HepG2 (cell line): ENCODE measurements around the gene EBF4. TPM values are rescaled to one million over a fixed set of nuclear protein-coding genes. Genes with fewer than 3 reads are reported as not detected.

Source experiments
- ATF4 ChIP-seq, 2 experiments: fragments of 450-650 bp in 1 of 2; sonication (generic) in 1 of 2; formaldehyde crosslinking; IDR thresholded peaks; 2 replicates each; pipeline versions ENCODE4 v1.5.0 to v1.8.0; 2020 to 2022; ENCODE audit warnings: mild to moderate bottlenecking in 1 of 2, missing genetic modification reagents in 1 of 2
- CENPX ChIP-seq: sonication (generic); formaldehyde crosslinking; IDR thresholded peaks from 2 replicates; pipeline ENCODE4 v1.9.0; 2021; ENCODE audit warnings: mild to moderate bottlenecking, missing genetic modification reagents, moderate library complexity
- EHMT2 ChIP-seq: fragments of 200-600 bp; sonication (generic); IDR thresholded peaks from 2 replicates; pipeline ENCODE4 v1.7.0; 2017; ENCODE audit warnings: antibody characterized with exemption, low read depth, low read length, borderline replicate concordance
- FOSL1 ChIP-seq: sonication (generic); formaldehyde crosslinking; IDR thresholded peaks from 2 replicates; pipeline ENCODE4 v1.9.0; 2021; ENCODE audit warnings: missing genetic modification reagents, borderline replicate concordance
- HMG20A ChIP-seq: IDR thresholded peaks from 2 replicates; pipeline ENCODE4 v1.6.1; 2016; ENCODE audit warnings: borderline replicate concordance
- MYC ChIP-seq: sonication (generic); formaldehyde crosslinking; IDR thresholded peaks from 2 replicates; pipeline ENCODE4 v1.9.0; 2021; ENCODE audit warnings: missing genetic modification reagents, borderline replicate concordance
- PHB2 ChIP-seq: fragments of 450-650 bp; IDR thresholded peaks from 2 replicates; pipeline ENCODE4 v1.6.1; 2018; ENCODE audit not compliant: partially characterized antibody
- PRMT3 ChIP-seq: sonication (generic); formaldehyde crosslinking; IDR thresholded peaks from 2 replicates; pipeline ENCODE4 v1.8.1; 2022; ENCODE audit warnings: low read depth, mild to moderate bottlenecking, moderate library complexity, missing genetic modification reagents, borderline replicate concordance
- TOPORS ChIP-seq: sonication (generic); formaldehyde crosslinking; IDR thresholded peaks from 2 replicates; pipeline ENCODE4 v1.8.0; 2023; ENCODE audit warnings: mild to moderate bottlenecking, missing genetic modification reagents
- XBP1 ChIP-seq: sonication (generic); formaldehyde crosslinking; IDR thresholded peaks from 2 replicates; pipeline ENCODE4 v1.5.0; 2020; ENCODE audit warnings: missing genetic modification reagents
- ZFP90 ChIP-seq: sonication (generic); formaldehyde crosslinking; IDR thresholded peaks from 2 replicates; pipeline ENCODE4 v1.8.0; 2022; ENCODE audit warnings: missing genetic modification reagents, mild to moderate bottlenecking, inconsistent platforms, borderline replicate concordance
- ZFYVE20 ChIP-seq: sonication (generic); formaldehyde crosslinking; IDR thresholded peaks from 2 replicates; pipeline ENCODE4 v1.8.0; 2023; ENCODE audit warnings: low read depth, mild to moderate bottlenecking, moderate library complexity, missing genetic modification reagents, borderline replicate concordance
- ZNF121 ChIP-seq: sonication (generic); formaldehyde crosslinking; IDR thresholded peaks from 2 replicates; pipeline ENCODE4 v1.5.0; 2020; ENCODE audit warnings: mild to moderate bottlenecking, missing genetic modification reagents
- ZNF280B ChIP-seq: sonication (generic); formaldehyde crosslinking; IDR thresholded peaks from 2 replicates; pipeline ENCODE4 v1.5.0; 2020; ENCODE audit warnings: missing genetic modification reagents, mild to moderate bottlenecking, borderline replicate concordance
- ZNF33A ChIP-seq: sonication (generic); formaldehyde crosslinking; IDR thresholded peaks from 2 replicates; pipeline ENCODE4 v1.5.1; 2020; ENCODE audit warnings: missing genetic modification reagents, mild to moderate bottlenecking, moderate library complexity, borderline replicate concordance
- ZNF460 ChIP-seq: sonication (generic); formaldehyde crosslinking; IDR thresholded peaks from 2 replicates; pipeline ENCODE4 v1.5.1; 2020; ENCODE audit warnings: missing genetic modification reagents, mild to moderate bottlenecking, borderline replicate concordance
- ZNF530 ChIP-seq: sonication (generic); formaldehyde crosslinking; IDR thresholded peaks from 2 replicates; pipeline ENCODE4 v1.5.0; 2020; ENCODE audit warnings: low read depth, mild to moderate bottlenecking, missing genetic modification reagents
- ZNF740 ChIP-seq: sonication (generic); formaldehyde crosslinking; IDR thresholded peaks from 2 replicates; pipeline ENCODE4 v1.4.0; 2020; ENCODE audit warnings: missing genetic modification reagents
- ZSCAN9 ChIP-seq: IDR thresholded peaks from 2 replicates; pipeline ENCODE4 v1.6.1; 2016; ENCODE audit warnings: borderline replicate concordance
- polyA plus RNA-seq, 8 experiments: library from polyadenylated mRNA; depleted of rRNA in 3 of 8; stranded (reverse) in 7 of 8; unstranded in 1 of 8; fragments of >200 nt; fragmentation: Illumina TruSeq in 4 of 8; extraction: Trizol in 4 of 8; gene quantifications; 2 replicates each; pipeline versions ENCODE4 v1.2.1 to v1.2.3, GENCODE V29; 2011 to 2016; ENCODE audit warnings: low read depth in 4 of 8, missing spikeins in 1 of 8, mixed read lengths in 1 of 8; ENCODE audit not compliant: insufficient read depth in 1 of 8
- total RNA-seq, 5 experiments: library from RNA; depleted of rRNA; stranded (reverse); fragments of >200 nt; fragmentation: Illumina TruSeq; extraction: Trizol; gene quantifications; 2 replicates each; pipeline ENCODE4 v1.2.3, GENCODE V29; 2016; ENCODE audit warnings: low read depth in 1 of 5
- TF ChIP-seq, protein P1 (sequence below): sonication (generic); formaldehyde crosslinking; IDR thresholded peaks from 2 replicates; pipeline ENCODE4 v1.4.0; 2020; ENCODE audit warnings: missing genetic modification reagents
- TF ChIP-seq, protein P2 (sequence below): fragments of 450-650 bp; IDR thresholded peaks from 2 replicates; pipeline ENCODE4 v1.6.1; 2017

EBF4 gene
- total and polyA plus RNA-seq, 2 of the 13 experiments (the other 11 are each of a cell fraction or from before 2014, with no cell fraction given): 0.84 to 2.2 TPM

- TF ChIP-seq ZNF121 (CRISPR knock-in tag): no peak
- TF ChIP-seq ZNF530: peak; percentile 56; the same call in 1 of the 2 replicates
- TF ChIP-seq FOSL1 (CRISPR knock-in tag): no peak
- no peak for TF ChIP-seq CENPX (CRISPR knock-in tag)
- 0 out of 2 replicates have a peak, but pooled peaks have one; percentile 8 for TF ChIP-seq MYC (CRISPR knock-in tag)
- TF ChIP-seq ZNF460 (CRISPR knock-in tag): no peak
- TF ChIP-seq PHB2: no peak
- no peak for TF ChIP-seq ZSCAN9 (CRISPR knock-in tag)
- no peak for TF ChIP-seq ZFYVE20 (CRISPR knock-in tag)
- TF ChIP-seq EHMT2: no peak
- TF ChIP-seq ZNF280B: no peak
- TF ChIP-seq XBP1 (CRISPR knock-in tag): no peak
- TF ChIP-seq ATF4 (CRISPR knock-in tag; IDR thresholded peaks at IDR 0.05): no peak
- no peak for TF ChIP-seq ZNF740 (CRISPR knock-in tag)
- TF ChIP-seq, protein P1, sequence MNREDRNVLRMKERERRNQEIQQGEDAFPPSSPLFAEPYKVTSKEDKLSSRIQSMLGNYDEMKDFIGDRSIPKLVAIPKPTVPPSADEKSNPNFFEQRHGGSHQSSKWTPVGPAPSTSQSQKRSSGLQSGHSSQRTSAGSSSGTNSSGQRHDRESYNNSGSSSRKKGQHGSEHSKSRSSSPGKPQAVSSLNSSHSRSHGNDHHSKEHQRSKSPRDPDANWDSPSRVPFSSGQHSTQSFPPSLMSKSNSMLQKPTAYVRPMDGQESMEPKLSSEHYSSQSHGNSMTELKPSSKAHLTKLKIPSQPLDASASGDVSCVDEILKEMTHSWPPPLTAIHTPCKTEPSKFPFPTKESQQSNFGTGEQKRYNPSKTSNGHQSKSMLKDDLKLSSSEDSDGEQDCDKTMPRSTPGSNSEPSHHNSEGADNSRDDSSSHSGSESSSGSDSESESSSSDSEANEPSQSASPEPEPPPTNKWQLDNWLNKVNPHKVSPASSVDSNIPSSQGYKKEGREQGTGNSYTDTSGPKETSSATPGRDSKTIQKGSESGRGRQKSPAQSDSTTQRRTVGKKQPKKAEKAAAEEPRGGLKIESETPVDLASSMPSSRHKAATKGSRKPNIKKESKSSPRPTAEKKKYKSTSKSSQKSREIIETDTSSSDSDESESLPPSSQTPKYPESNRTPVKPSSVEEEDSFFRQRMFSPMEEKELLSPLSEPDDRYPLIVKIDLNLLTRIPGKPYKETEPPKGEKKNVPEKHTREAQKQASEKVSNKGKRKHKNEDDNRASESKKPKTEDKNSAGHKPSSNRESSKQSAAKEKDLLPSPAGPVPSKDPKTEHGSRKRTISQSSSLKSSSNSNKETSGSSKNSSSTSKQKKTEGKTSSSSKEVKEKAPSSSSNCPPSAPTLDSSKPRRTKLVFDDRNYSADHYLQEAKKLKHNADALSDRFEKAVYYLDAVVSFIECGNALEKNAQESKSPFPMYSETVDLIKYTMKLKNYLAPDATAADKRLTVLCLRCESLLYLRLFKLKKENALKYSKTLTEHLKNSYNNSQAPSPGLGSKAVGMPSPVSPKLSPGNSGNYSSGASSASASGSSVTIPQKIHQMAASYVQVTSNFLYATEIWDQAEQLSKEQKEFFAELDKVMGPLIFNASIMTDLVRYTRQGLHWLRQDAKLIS (CRISPR knock-in tag): no peak
- no peak for TF ChIP-seq TOPORS (CRISPR knock-in tag)
- TF ChIP-seq, protein P2, sequence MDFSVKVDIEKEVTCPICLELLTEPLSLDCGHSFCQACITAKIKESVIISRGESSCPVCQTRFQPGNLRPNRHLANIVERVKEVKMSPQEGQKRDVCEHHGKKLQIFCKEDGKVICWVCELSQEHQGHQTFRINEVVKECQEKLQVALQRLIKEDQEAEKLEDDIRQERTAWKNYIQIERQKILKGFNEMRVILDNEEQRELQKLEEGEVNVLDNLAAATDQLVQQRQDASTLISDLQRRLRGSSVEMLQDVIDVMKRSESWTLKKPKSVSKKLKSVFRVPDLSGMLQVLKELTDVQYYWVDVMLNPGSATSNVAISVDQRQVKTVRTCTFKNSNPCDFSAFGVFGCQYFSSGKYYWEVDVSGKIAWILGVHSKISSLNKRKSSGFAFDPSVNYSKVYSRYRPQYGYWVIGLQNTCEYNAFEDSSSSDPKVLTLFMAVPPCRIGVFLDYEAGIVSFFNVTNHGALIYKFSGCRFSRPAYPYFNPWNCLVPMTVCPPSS: no peak
- no peak for TF ChIP-seq ZNF33A (CRISPR knock-in tag)
- no peak for TF ChIP-seq PRMT3 (CRISPR knock-in tag)
- TF ChIP-seq ZFP90 (CRISPR knock-in tag): no peak
- no peak for TF ChIP-seq HMG20A (CRISPR knock-in tag)
Measured at GRCh38 chr20:2752567-2753460, 60.2 kb downstream of the EBF4 start (continued).
